Esophagus muscularis mucosa (tissue), 4 donors: ENCODE measurements around the gene PMFBP1. TPM values are rescaled to one million over a fixed set of nuclear protein-coding genes. Genes with fewer than 3 reads are reported as not detected.

ENCODE experiments used
- DNase-seq: peaks from one replicate; pipeline ENCODE4 v3.0.0-alpha.2; 2017; ENCODE audit errors: extremely low spot score
- H3K27ac ChIP-seq, 4 donors: fragments of 200-600 bp; sonication (generic); replicated peaks in 1 of 4; 1 replicate in 3 of 4; 2 replicates in 1 of 4; pipeline ENCODE4 v1.5.1; 2016 to 2019; ENCODE audit warnings: mild to moderate bottlenecking in 1 of 4
- H3K27me3 ChIP-seq, 4 donors: fragments of 200-600 bp; sonication (generic); one replicate each; pipeline versions ENCODE4 v1.5.1 to v1.6.0; 2016 to 2019
- H3K36me3 ChIP-seq, 4 donors: fragments of 200-600 bp; sonication (generic); one replicate each; pipeline ENCODE4 v1.5.1; 2016 to 2019
- H3K4me1 ChIP-seq, 4 donors: fragments of 200-600 bp; sonication (generic); one replicate each; pipeline ENCODE4 v1.5.1; 2016 to 2019
- H3K4me3 ChIP-seq, 4 donors: fragments of 200-600 bp; sonication (generic); 1 replicate in 2 of 4; 2 replicates in 2 of 4; pipeline ENCODE4 v1.5.1; 2016 to 2019; ENCODE audit warnings: mild to moderate bottlenecking in 4 of 4, moderate library complexity in 1 of 4
- H3K9me3 ChIP-seq, 4 donors: fragments of 200-600 bp; sonication (generic); 1 replicate in 3 of 4; 2 replicates in 1 of 4; pipeline ENCODE4 v1.5.1; 2016 to 2019
- EP300 ChIP-seq: sonication (generic); formaldehyde crosslinking; IDR thresholded peaks from one replicate; pipeline ENCODE4 v1.6.1; 2017; ENCODE audit warnings: antibody characterized with exemption
- POLR2A ChIP-seq: fragments of 450-650 bp; IDR thresholded peaks from one replicate; pipeline ENCODE4 v1.6.1; 2017; ENCODE audit warnings: antibody characterized with exemption, moderate library complexity, mild to moderate bottlenecking, low read depth
- POLR2AphosphoS5 ChIP-seq, 2 donors: sonication (generic); formaldehyde crosslinking; IDR thresholded peaks; one replicate each; pipeline ENCODE4 v1.6.1; 2017; ENCODE audit warnings: antibody characterized with exemption in 2 of 2
- WGBS: methylation state at CpG from one replicate; pipeline ENCODE4 v1.1.5; 2018; 5-methylcytosine and 5-hydroxymethylcytosine counted together
- intact Hi-C: fragments of 100-400 bp; cut with DNase I; formaldehyde crosslinking; loops from one replicate; pipeline ENCODE4 v1.15.1; 2023
- total RNA-seq, 4 donors: library from RNA; depleted of rRNA; stranded (reverse); fragments of >200 nt; gene quantifications; one replicate each; pipeline versions ENCODE4 v1.1.0 to v1.2.1, GENCODE V29; 2016
- TF ChIP-seq, protein P1 (sequence below), 3 experiments: fragments of 200-600 bp in 2 of 3; fragments of 450-650 bp in 1 of 3; sonication (generic) in 2 of 3; IDR thresholded peaks; one replicate each; pipeline ENCODE4 v1.5.1; 2017 to 2019; ENCODE audit warnings: antibody characterized with exemption in 3 of 3, mild to moderate bottlenecking in 2 of 3, moderate library complexity in 1 of 3

The PMFBP1 gene
- total RNA-seq, 4 donors from 2014 or later: 0.50 TPM; not detected in 3

GRCh38 chr16:72139908-72140307, 32.0 kb downstream of the PMFBP1 start:
- intact Hi-C loops: loop anchor here (10.0 kb wide), 1 partner anchor 325 kb away; no protein-coding TSS in a partner anchor
- Histone ChIP-seq H3K4me1 (no peaks in the 10 kb centered on the region), H3K27ac (no peak overlapping the region), H3K9me3 (no peaks in the 10 kb centered on the region), H3K36me3 (no peaks in the 10 kb centered on the region), H3K27me3 (no peaks in the 10 kb centered on the region), H3K4me3 (no peak overlapping the region)
- TF ChIP-seq POLR2A: no peak
- TF ChIP-seq, protein P1, sequence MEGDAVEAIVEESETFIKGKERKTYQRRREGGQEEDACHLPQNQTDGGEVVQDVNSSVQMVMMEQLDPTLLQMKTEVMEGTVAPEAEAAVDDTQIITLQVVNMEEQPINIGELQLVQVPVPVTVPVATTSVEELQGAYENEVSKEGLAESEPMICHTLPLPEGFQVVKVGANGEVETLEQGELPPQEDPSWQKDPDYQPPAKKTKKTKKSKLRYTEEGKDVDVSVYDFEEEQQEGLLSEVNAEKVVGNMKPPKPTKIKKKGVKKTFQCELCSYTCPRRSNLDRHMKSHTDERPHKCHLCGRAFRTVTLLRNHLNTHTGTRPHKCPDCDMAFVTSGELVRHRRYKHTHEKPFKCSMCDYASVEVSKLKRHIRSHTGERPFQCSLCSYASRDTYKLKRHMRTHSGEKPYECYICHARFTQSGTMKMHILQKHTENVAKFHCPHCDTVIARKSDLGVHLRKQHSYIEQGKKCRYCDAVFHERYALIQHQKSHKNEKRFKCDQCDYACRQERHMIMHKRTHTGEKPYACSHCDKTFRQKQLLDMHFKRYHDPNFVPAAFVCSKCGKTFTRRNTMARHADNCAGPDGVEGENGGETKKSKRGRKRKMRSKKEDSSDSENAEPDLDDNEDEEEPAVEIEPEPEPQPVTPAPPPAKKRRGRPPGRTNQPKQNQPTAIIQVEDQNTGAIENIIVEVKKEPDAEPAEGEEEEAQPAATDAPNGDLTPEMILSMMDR (IDR thresholded peaks at IDR 0.05): no peak
- no peak for TF ChIP-seq POLR2AphosphoS5 (IDR thresholded peaks at IDR 0.05)
- no peak for TF ChIP-seq EP300
- WGBS: 96% methylated on average over 2 of the region's 2 CpGs
- DNase-seq: no peak

GRCh38 chr16:72138064-72138572, 33.8 kb downstream of the PMFBP1 start:
- no peak for DNase-seq
- no peaks in the 10 kb centered on the region for H3K36me3 ChIP-seq
- no peaks in the 10 kb centered on the region for H3K27me3 ChIP-seq
- whole genome bisulfite sequencing: 87% methylated on average over 4 of the region's 4 CpGs
- no peak overlapping the region for H3K27ac ChIP-seq
- intact Hi-C loops: loop anchor here (10.0 kb wide), 1 partner anchor 327 kb away; no protein-coding TSS in a partner anchor
- no peak for TF ChIP-seq EP300
- no peak for TF ChIP-seq POLR2AphosphoS5 (IDR thresholded peaks at IDR 0.05)
- TF ChIP-seq POLR2A: no peak
- TF ChIP-seq, protein P1 (IDR thresholded peaks at IDR 0.05): no peak
- H3K4me3 ChIP-seq: no peak overlapping the region
- H3K9me3 ChIP-seq: no peaks in the 10 kb centered on the region
- H3K4me1 ChIP-seq: no peaks in the 10 kb centered on the region

- DNase-seq: no peak
- Histone ChIP-seq H3K4me3 (no peak overlapping the region), H3K36me3 (no peaks in the 10 kb centered on the region), H3K9me3 (no peaks in the 10 kb centered on the region), H3K4me1 (no peaks in the 10 kb centered on the region), H3K27me3 (no peaks in the 10 kb centered on the region), H3K27ac (no peak overlapping the region)
- TF ChIP-seq POLR2A (no peak), EP300 (no peak), POLR2AphosphoS5 (IDR thresholded peaks at IDR 0.05) (no peak)
- TF ChIP-seq, protein P1 (IDR thresholded peaks at IDR 0.05): no peak
- intact Hi-C loops: loop anchor here (10.0 kb wide), 1 partner anchor 327 kb away; no protein-coding TSS in a partner anchor
- 81% methylated on average over 15 of the region's 15 CpGs for WGBS
Measured at GRCh38 chr16:72137380-72138063, 34.4 kb downstream of the PMFBP1 start.

DNA sequence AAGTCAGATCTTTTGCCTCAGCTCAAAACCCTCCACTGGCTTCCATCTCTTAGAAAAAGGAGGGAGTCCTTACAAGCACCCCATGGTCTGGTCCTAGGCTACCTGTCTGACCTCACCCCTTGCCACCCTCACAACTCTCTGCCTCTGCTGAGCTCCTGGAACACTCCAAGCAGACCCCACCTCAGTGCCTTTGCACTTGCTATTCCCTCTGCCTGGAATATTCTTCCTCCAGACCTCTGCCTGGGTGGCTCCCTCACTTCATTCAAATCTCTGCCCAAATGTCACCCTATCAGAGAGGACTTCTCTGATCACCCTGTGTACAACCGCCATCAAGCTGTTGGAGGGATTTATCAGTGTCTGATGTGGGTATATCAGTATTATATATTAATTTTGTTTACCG, 37.4 kb downstream of the PMFBP1 start:
- WGBS: 95% methylated on average over 2 of the region's 2 CpGs
- no peaks in the 10 kb centered on the region for H3K9me3 ChIP-seq
- TF ChIP-seq EP300: no peak
- TF ChIP-seq, protein P1 (IDR thresholded peaks at IDR 0.05): no peak
- no peak for TF ChIP-seq POLR2A
- TF ChIP-seq POLR2AphosphoS5 (IDR thresholded peaks at IDR 0.05): no peak

More for the DNA sequence above, 37.4 kb downstream of the PMFBP1 start:
- intact Hi-C loops: loop anchor here (10.0 kb wide), 1 partner anchor 330 kb away; no protein-coding TSS in a partner anchor
- Histone ChIP-seq H3K4me1 (no peaks in the 10 kb centered on the region), H3K27ac (no peak overlapping the region), H3K4me3 (no peak overlapping the region), H3K27me3 (no peaks in the 10 kb centered on the region), H3K36me3 (no peaks in the 10 kb centered on the region)
- no peak for DNase-seq
